HEK293T (cell line): ENCODE measurements around the gene FNDC3B.

Experiments used
- ARNT ChIP-seq: fragments of 450-650 bp; IDR thresholded peaks from 2 replicates; pipeline ENCODE4 v1.6.1; 2017; ENCODE audit warnings: mild to moderate bottlenecking
- BHLHE40 ChIP-seq: fragments of 450-650 bp; IDR thresholded peaks from 2 replicates; pipeline ENCODE4 v1.6.1; 2016; ENCODE audit warnings: mild to moderate bottlenecking, moderate library complexity, borderline replicate concordance
- ELF4 ChIP-seq: fragments of 450-650 bp; IDR thresholded peaks from 2 replicates; pipeline ENCODE4 v1.6.1; 2017; ENCODE audit warnings: antibody characterized with exemption
- FOXA1 ChIP-seq: fragments of 450-650 bp; IDR thresholded peaks from 2 replicates; pipeline ENCODE4 v1.6.1; 2016; ENCODE audit warnings: mild to moderate bottlenecking
- FOXK2 ChIP-seq: fragments of 450-650 bp; IDR thresholded peaks from 2 replicates; pipeline ENCODE4 v1.6.1; 2016; ENCODE audit warnings: mild to moderate bottlenecking
- FOXM1 ChIP-seq: fragments of 450-650 bp; IDR thresholded peaks from 2 replicates; pipeline ENCODE4 v1.6.1; 2017; ENCODE audit warnings: mild to moderate bottlenecking, borderline replicate concordance
- HDGF ChIP-seq: fragments of 450-650 bp; IDR thresholded peaks from 2 replicates; pipeline ENCODE4 v1.6.1; 2017; ENCODE audit warnings: antibody characterized with exemption, borderline replicate concordance
- L3MBTL2 ChIP-seq: fragments of 450-650 bp; conservative IDR thresholded peaks from 2 replicates; pipeline ENCODE4 v1.6.1; 2016; ENCODE audit warnings: mild to moderate bottlenecking
- SP1 ChIP-seq: fragments of 450-650 bp; IDR thresholded peaks from 2 replicates; pipeline ENCODE4 v1.6.1; 2017
- SUZ12 ChIP-seq: fragments of 450-650 bp; IDR thresholded peaks from 2 replicates; pipeline ENCODE4 v1.6.1; 2016; ENCODE audit warnings: mild to moderate bottlenecking
- TARDBP ChIP-seq: fragments of 450-650 bp; IDR thresholded peaks from 2 replicates; pipeline ENCODE4 v1.6.1; 2016
- ZNF384 ChIP-seq: fragments of 450-650 bp; IDR thresholded peaks from 2 replicates; pipeline ENCODE4 v1.6.1; 2016
- TF ChIP-seq, protein P1 (sequence below): fragments of 450-650 bp; IDR thresholded peaks from 2 replicates; pipeline ENCODE4 v1.6.1; 2016

- no peak for TF ChIP-seq ELF4
- TF ChIP-seq HDGF, result no peak
- no peak for TF ChIP-seq TARDBP
- no peak for TF ChIP-seq FOXK2
- TF ChIP-seq FOXM1, result no peak
- TF ChIP-seq SUZ12, result no peak
- TF ChIP-seq BHLHE40, result no peak
- TF ChIP-seq, protein P1, sequence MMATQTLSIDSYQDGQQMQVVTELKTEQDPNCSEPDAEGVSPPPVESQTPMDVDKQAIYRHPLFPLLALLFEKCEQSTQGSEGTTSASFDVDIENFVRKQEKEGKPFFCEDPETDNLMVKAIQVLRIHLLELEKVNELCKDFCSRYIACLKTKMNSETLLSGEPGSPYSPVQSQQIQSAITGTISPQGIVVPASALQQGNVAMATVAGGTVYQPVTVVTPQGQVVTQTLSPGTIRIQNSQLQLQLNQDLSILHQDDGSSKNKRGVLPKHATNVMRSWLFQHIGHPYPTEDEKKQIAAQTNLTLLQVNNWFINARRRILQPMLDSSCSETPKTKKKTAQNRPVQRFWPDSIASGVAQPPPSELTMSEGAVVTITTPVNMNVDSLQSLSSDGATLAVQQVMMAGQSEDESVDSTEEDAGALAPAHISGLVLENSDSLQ, result no peak
- TF ChIP-seq SP1, result no peak
- TF ChIP-seq FOXA1, result no peak
- no peak for TF ChIP-seq ZNF384
- TF ChIP-seq ARNT, result no peak
- no peak for TF ChIP-seq L3MBTL2
Observed at GRCh38 chr3:172437713-172438112, 398.3 kb downstream of the FNDC3B start.
